ENCODE data around the gene EMSY. TPM values are rescaled to one million over a fixed set of nuclear protein-coding genes. Genes with fewer than 3 reads are reported as not detected.

The EMSY gene
- total RNA-seq (2021) = 26.5 and 29.3 TPM in 2 replicates
- long read RNA-seq, partial matches to known transcripts = 9 of 23 reads
- long read RNA-seq, other reads (novel, unspliced or antisense) = 13 of 23 reads

DNA sequence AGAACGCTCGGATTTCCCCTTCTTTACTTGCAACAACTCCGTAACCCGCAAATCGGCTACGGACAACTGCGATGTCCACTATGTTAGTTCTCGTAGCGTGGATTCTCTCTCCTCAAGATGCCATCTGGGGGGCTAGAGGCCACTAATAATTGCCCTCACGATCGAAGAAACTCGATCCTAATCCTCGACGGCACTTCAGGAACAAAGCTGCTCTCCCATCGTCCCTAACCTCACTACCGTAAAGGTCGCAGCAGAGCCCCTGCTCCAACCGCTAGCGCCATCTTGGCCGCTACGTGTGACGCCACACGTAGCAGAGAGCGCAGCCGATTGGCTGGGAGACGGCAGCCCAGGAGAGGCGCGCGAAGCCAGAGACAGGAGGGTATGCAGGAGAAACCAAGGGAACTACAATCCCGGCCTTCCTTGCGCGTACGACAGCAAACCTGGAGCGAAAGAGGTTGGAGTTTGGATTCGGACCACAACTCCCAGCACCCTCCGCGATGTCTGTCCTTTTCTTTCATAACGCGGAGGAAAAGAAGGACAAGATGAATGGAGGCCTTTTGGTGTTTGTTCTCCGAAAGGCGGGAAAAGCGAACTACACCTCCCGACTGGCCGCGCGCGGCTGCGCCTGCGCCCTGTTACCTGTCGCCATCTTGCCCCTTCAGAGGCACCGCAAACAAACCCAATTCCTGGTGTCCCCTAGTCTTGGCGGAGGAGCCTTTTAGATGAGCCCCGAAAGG, at the start of gene EMSY:
EMSY (plus strand) TSS at position 635 of the 737 bp plus-strand sequence. CDS start 1,921 bp downstream, outside the sequence.
- Histone ChIP-seq H3K79me2 (ENCODE audit: insufficient read depth, low read length) (peaks cover 11% of the 10 kb centered on the region; the same call in 1 of the 2 replicates), H4K91ac (ENCODE audit: insufficient read length, low read depth, low read length) (peak within 1 kb of the TSS; percentile 54), H3K23ac (ENCODE audit: insufficient read length, low read depth, low read length) (peak within 1 kb of the TSS; percentile 8), H3K14ac (ENCODE audit: insufficient read depth, low read length) (peak within 1 kb of the TSS; percentile 90), H3K4me1 (ENCODE audit: insufficient read depth, low read length) (peaks cover 5% of the 10 kb centered on the region; the same call in 1 of the 2 replicates), H3K79me1 (ENCODE audit: insufficient read depth, low read depth, low read length, poor library complexity, severe bottlenecking) (no peaks in the 10 kb centered on the region), H2AK5ac (ENCODE audit: insufficient read length, low read length) (no peak within 1 kb of the TSS), H2BK20ac (ENCODE audit: low read depth, low read length, poor library complexity, severe bottlenecking) (no peak within 1 kb of the TSS), H3K9ac (ENCODE audit: extremely low read depth, insufficient read length, low read length) (peak within 1 kb of the TSS; percentile 98), H3K4ac (ENCODE audit: low read depth, low read length) (peak within 1 kb of the TSS; percentile 23; the same call in 1 of the 2 replicates), H3K9me3 (ENCODE audit: control insufficient read depth, low read depth, low read length) (no peaks in the 10 kb centered on the region), H2BK15ac (ENCODE audit: low read depth, low read length) (0 out of 2 replicates have a peak within 1 kb of the TSS, but pooled peaks have one; percentile 19), H2BK5ac (ENCODE audit: insufficient read length, low read length) (peak within 1 kb of the TSS; percentile 24), H4K20me1 (ENCODE audit: control insufficient read depth, insufficient read depth, insufficient read length) (no peaks in the 10 kb centered on the region), H4K5ac (ENCODE audit: insufficient read length, low read depth, low read length) (peak within 1 kb of the TSS; percentile 86), H3K27me3 (ENCODE audit: insufficient read depth, low read length) (no peaks in the 10 kb centered on the region), H3K18ac (ENCODE audit: insufficient read length, low read depth, low read length) (peak within 1 kb of the TSS; percentile 93), H3K4me2 (ENCODE audit: insufficient read depth, insufficient read length, low read length) (peak within 1 kb of the TSS; percentile 58), H3T11ph (ENCODE audit: low read length) (peak within 1 kb of the TSS; percentile 61), H2BK12ac (ENCODE audit: insufficient read length, low read depth, low read length) (no peak within 1 kb of the TSS), H2AFZ (ENCODE audit: low read length) (no peak within 1 kb of the TSS), H3K27ac (ENCODE audit: insufficient read length, low read depth, low read length) (peak within 1 kb of the TSS; percentile 78), H4K8ac (replicated peaks; ENCODE audit: insufficient read length, low read depth, low read length) (peak within 1 kb of the TSS; percentile 25), H3K56ac (ENCODE audit: insufficient read length, low read depth, low read length) (peak within 1 kb of the TSS; percentile 85), H3K23me2 (ENCODE audit: insufficient read length, low read depth, low read length, poor library complexity, severe bottlenecking) (peaks cover 7% of the 10 kb centered on the region), H2BK120ac (ENCODE audit: low read depth, low read length, poor library complexity, severe bottlenecking) (no peak within 1 kb of the TSS)
- H3K27me3 Mint-ChIP-seq (ENCODE audit: low read depth) = no peaks in the 10 kb centered on the region
- peaks cover 5 to 33% (median 9%) of the 10 kb centered on the region in 3 experiments; a peak in 5 of 7 replicates for H3K36me3 Mint-ChIP-seq (ENCODE audit: insufficient read depth in 1 of 3, low read depth in 3 of 3)
- peaks cover 42 to 44% of the 10 kb centered on the region in 2 experiments for H3K4me1 Mint-ChIP-seq
- TF ChIP-seq, protein P1, sequence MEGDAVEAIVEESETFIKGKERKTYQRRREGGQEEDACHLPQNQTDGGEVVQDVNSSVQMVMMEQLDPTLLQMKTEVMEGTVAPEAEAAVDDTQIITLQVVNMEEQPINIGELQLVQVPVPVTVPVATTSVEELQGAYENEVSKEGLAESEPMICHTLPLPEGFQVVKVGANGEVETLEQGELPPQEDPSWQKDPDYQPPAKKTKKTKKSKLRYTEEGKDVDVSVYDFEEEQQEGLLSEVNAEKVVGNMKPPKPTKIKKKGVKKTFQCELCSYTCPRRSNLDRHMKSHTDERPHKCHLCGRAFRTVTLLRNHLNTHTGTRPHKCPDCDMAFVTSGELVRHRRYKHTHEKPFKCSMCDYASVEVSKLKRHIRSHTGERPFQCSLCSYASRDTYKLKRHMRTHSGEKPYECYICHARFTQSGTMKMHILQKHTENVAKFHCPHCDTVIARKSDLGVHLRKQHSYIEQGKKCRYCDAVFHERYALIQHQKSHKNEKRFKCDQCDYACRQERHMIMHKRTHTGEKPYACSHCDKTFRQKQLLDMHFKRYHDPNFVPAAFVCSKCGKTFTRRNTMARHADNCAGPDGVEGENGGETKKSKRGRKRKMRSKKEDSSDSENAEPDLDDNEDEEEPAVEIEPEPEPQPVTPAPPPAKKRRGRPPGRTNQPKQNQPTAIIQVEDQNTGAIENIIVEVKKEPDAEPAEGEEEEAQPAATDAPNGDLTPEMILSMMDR (conservative IDR thresholded peaks at IDR 0.05) = no peak
- peak within 1 kb of the TSS; percentile 94 to 99 for H3K4me3 Mint-ChIP-seq
- peak within 1 kb of the TSS; percentile 99 to 100 (median 99) for H3K27ac Mint-ChIP-seq
- no peaks in the 10 kb centered on the region for H3K9me3 Mint-ChIP-seq
- DNase-seq = peak; percentile 98
- WGBS (ENCODE audit: extremely low coverage, insufficient read length, low lambda C conversion rate) = no CpG with 5 or more reads among the region's 53 CpGs

Data from H9 (cell line).